ENCODE results near the gene UBN1. TPM values are rescaled to one million over a fixed set of nuclear protein-coding genes. Genes with fewer than 3 reads are reported as not detected.

Gene UBN1
- total and polyA plus RNA-seq, 10 of the 15 experiments (the other 5 are each of a cell fraction or from before 2014, with no cell fraction given), result 2.1 to 32.5 (median 13.9) TPM

DNA sequence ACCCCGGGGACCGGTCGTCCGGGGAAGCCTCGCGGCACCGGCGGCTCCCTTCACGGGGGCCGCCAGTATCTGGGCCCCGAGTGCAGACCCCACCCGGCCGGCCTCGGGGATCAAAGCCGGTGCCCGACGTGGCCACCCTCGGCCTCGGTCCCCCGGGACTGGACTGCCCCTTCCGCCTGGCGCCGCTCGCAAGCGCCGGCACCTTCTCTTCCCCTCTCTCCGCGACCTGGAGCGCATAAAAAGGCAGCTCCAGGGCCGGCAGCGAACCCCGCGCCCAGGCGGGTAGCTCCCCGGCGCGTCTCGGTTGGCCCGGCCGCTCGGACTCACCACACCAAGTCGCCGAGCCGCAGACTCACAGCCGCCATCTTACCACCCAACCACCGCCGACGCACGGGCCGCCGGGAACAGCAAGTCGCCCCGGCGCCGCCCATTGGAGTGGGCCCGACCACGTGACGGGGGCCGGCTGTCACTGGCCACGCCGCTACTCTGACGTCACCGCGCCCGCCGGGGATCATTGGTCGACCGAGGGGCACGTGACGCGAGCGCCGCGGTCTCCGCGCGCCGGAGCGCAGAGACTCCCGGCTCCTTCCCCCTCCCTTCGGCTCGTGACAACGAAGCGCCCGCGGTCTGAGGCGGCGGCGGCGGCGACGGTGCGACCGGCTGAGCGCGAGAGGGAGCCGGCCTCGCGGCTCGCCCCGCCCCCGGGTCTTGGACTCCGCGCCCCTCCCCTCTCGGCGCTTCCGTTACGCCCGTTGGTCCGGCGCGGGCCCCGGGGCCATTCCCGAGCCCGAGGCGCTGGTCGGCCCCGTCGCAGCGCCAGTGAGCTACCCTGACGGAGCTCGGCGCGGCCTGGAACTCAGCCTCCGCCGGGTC lies at the start of gene UBN1, which contains the start of gene GLYR1 (continued):
- TF ChIP-seq, protein P1, sequence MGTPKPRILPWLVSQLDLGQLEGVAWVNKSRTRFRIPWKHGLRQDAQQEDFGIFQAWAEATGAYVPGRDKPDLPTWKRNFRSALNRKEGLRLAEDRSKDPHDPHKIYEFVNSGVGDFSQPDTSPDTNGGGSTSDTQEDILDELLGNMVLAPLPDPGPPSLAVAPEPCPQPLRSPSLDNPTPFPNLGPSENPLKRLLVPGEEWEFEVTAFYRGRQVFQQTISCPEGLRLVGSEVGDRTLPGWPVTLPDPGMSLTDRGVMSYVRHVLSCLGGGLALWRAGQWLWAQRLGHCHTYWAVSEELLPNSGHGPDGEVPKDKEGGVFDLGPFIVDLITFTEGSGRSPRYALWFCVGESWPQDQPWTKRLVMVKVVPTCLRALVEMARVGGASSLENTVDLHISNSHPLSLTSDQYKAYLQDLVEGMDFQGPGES (IDR thresholded peaks at IDR 0.05), result peak; percentile 90
- TF ChIP-seq, protein P2, sequence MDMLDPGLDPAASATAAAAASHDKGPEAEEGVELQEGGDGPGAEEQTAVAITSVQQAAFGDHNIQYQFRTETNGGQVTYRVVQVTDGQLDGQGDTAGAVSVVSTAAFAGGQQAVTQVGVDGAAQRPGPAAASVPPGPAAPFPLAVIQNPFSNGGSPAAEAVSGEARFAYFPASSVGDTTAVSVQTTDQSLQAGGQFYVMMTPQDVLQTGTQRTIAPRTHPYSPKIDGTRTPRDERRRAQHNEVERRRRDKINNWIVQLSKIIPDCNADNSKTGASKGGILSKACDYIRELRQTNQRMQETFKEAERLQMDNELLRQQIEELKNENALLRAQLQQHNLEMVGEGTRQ (IDR thresholded peaks at IDR 0.05; ENCODE audit: borderline replicate concordance, low read depth, low read length), result peak; percentile 99
- TF ChIP-seq NFXL1 (IDR thresholded peaks at IDR 0.05; ENCODE audit: borderline replicate concordance) (peak; percentile 55; the same call in 1 of the 2 replicates), SP1 (IDR thresholded peaks at IDR 0.05; ENCODE audit: low read depth, low read length) (peak; percentile 80), NR2F1 (conservative IDR thresholded peaks at IDR 0.05) (0 out of 2 replicates have a peak, but pooled peaks have one; percentile 12), LARP7 (IDR thresholded peaks at IDR 0.05) (peak; percentile 88), CBX5 (IDR thresholded peaks at IDR 0.05; ENCODE audit: low read depth) (0 out of 2 replicates have a peak, but pooled peaks have one; percentile 34), HDAC6 (IDR thresholded peaks at IDR 0.05; ENCODE audit: unreplicated experiment) (no peak), ATF7 (IDR thresholded peaks at IDR 0.05; ENCODE audit: low read depth) (peak; percentile 86), CREM (IDR thresholded peaks at IDR 0.05; ENCODE audit: low read depth) (peak; percentile 85), MTA2 (IDR thresholded peaks at IDR 0.05; ENCODE audit: low read depth) (no peak), TCF12 (IDR thresholded peaks at IDR 0.05; ENCODE audit: low read depth, low read length) (peak; percentile 49; the same call in 1 of the 2 replicates), POU2F2 (IDR thresholded peaks at IDR 0.05; ENCODE audit: borderline replicate concordance, low read depth, low read length) (peak; percentile 58; the same call in 1 of the 3 replicates), RUNX3 (IDR thresholded peaks at IDR 0.05; ENCODE audit: low read length) (peak; percentile 67), NBN (IDR thresholded peaks at IDR 0.05) (peak; percentile 81), BHLHE40 (IDR thresholded peaks at IDR 0.05; ENCODE audit: borderline replicate concordance in 1 of 2, low read depth in 2 of 2, low read length in 1 of 2) (peak; percentile 94 to 99), STAT1 (conservative IDR thresholded peaks at IDR 0.05) (no peak)
- TF ChIP-seq, protein P3, sequence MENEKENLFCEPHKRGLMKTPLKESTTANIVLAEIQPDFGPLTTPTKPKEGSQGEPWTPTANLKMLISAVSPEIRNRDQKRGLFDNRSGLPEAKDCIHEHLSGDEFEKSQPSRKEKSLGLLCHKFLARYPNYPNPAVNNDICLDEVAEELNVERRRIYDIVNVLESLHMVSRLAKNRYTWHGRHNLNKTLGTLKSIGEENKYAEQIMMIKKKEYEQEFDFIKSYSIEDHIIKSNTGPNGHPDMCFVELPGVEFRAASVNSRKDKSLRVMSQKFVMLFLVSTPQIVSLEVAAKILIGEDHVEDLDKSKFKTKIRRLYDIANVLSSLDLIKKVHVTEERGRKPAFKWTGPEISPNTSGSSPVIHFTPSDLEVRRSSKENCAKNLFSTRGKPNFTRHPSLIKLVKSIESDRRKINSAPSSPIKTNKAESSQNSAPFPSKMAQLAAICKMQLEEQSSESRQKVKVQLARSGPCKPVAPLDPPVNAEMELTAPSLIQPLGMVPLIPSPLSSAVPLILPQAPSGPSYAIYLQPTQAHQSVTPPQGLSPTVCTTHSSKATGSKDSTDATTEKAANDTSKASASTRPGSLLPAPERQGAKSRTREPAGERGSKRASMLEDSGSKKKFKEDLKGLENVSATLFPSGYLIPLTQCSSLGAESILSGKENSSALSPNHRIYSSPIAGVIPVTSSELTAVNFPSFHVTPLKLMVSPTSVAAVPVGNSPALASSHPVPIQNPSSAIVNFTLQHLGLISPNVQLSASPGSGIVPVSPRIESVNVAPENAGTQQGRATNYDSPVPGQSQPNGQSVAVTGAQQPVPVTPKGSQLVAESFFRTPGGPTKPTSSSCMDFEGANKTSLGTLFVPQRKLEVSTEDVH (IDR thresholded peaks at IDR 0.05; ENCODE audit: low read depth, partially characterized antibody), result no peak
- TF ChIP-seq, protein P4, sequence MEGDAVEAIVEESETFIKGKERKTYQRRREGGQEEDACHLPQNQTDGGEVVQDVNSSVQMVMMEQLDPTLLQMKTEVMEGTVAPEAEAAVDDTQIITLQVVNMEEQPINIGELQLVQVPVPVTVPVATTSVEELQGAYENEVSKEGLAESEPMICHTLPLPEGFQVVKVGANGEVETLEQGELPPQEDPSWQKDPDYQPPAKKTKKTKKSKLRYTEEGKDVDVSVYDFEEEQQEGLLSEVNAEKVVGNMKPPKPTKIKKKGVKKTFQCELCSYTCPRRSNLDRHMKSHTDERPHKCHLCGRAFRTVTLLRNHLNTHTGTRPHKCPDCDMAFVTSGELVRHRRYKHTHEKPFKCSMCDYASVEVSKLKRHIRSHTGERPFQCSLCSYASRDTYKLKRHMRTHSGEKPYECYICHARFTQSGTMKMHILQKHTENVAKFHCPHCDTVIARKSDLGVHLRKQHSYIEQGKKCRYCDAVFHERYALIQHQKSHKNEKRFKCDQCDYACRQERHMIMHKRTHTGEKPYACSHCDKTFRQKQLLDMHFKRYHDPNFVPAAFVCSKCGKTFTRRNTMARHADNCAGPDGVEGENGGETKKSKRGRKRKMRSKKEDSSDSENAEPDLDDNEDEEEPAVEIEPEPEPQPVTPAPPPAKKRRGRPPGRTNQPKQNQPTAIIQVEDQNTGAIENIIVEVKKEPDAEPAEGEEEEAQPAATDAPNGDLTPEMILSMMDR (IDR thresholded peaks at IDR 0.05 in 2 of 3, conservative IDR thresholded peaks at IDR 0.05 in 1 of 3; ENCODE audit: control insufficient read depth in 2 of 3, extremely low read depth in 1 of 3, insufficient read depth in 1 of 3, low read depth in 3 of 3, low read length in 3 of 3), result no peak
- TF ChIP-seq, protein P5, sequence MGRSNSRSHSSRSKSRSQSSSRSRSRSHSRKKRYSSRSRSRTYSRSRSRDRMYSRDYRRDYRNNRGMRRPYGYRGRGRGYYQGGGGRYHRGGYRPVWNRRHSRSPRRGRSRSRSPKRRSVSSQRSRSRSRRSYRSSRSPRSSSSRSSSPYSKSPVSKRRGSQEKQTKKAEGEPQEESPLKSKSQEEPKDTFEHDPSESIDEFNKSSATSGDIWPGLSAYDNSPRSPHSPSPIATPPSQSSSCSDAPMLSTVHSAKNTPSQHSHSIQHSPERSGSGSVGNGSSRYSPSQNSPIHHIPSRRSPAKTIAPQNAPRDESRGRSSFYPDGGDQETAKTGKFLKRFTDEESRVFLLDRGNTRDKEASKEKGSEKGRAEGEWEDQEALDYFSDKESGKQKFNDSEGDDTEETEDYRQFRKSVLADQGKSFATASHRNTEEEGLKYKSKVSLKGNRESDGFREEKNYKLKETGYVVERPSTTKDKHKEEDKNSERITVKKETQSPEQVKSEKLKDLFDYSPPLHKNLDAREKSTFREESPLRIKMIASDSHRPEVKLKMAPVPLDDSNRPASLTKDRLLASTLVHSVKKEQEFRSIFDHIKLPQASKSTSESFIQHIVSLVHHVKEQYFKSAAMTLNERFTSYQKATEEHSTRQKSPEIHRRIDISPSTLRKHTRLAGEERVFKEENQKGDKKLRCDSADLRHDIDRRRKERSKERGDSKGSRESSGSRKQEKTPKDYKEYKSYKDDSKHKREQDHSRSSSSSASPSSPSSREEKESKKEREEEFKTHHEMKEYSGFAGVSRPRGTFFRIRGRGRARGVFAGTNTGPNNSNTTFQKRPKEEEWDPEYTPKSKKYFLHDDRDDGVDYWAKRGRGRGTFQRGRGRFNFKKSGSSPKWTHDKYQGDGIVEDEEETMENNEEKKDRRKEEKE (IDR thresholded peaks at IDR 0.05), result no peak
